ENCODE data around the gene EFNA3. TPM values are rescaled to one million over a fixed set of nuclear protein-coding genes. Genes with fewer than 3 reads are reported as not detected.

The EFNA3 gene
- total RNA-seq, 1 experiment from 2014 or later = 20.4 TPM

DNA sequence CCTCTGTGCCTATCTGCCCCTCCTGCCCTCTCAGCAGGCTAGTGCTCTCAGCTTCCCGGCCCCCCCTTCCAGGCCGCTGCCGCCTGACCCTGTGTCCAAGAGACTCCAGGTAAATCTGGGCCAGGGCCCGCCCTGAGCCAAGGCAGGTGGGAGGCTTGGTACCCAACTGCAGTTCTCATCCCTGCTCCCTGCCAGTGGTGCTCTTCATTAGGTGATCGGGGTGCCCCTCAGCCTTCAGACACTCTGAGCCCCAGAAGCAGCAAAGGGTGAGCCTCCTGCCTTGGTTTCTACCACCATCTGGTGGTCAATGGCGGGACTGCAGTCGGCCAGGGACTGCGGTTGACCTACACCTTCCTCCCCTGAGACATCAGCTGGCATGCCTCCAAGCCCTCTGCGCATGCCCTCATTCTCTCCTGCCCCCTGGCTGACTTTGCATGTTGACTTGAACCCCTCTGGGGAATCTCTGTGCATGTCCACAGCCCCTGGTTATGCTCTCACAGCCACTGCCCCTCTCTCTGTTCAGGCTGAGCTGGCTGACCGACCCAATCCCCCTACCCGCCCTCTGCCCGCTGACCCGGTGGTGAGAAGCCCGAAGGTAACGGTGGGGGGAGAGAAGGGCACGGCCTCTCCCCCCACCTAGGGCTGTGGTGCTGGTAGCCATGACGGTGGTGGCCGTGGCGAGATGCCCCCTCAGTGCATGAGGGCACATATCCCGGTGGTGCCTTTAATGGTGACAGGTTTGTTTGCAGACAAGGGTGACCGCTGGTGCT lies 17.1 kb upstream of the EFNA3 start:
- Histone ChIP-seq H3K4me2 (ENCODE audit: low read length) (peak overlapping the region; percentile 95; the same call in 1 of the 2 replicates), H3K79me2 (ENCODE audit: insufficient read depth, low read length) (0 out of 2 replicates have a peak, but pooled peaks cover 5% of the 10 kb centered on the region), H3K4me3 (replicated peaks in 1 of 2; ENCODE audit: low read depth in 1 of 2, low read length in 2 of 2) (no peak overlapping the region), H3K27ac (ENCODE audit: low read depth, low read length) (peak overlapping the region; percentile 56), H3K9me2 (ENCODE audit: insufficient read depth) (no peaks in the 10 kb centered on the region), H3K27me3 (ENCODE audit: insufficient read depth, low read length) (no peaks in the 10 kb centered on the region), H3K4me1 (ENCODE audit: control insufficient read depth in 1 of 2, insufficient read depth in 2 of 2, low read length in 2 of 2) (peaks cover 21 to 35% of the 10 kb centered on the region in 2 experiments), H2AFZ (ENCODE audit: low read depth, low read length, poor library complexity, severe bottlenecking) (no peak overlapping the region), H3K9ac (ENCODE audit: low read length) (peak overlapping the region; percentile 33; the same call in 1 of the 2 replicates), H3K9me3 (ENCODE audit: control insufficient read depth in 1 of 2, insufficient read depth in 1 of 2, low read depth in 1 of 2, low read length in 2 of 2) (no peaks in the 10 kb centered on the region), H3K36me3 (ENCODE audit: control insufficient read depth in 1 of 2, insufficient read depth in 2 of 2, low read length in 2 of 2) (peaks cover 13 to 24% of the 10 kb centered on the region in 2 experiments; a peak in 3 of 4 replicates), H4K20me1 (ENCODE audit: insufficient read depth) (no peaks in the 10 kb centered on the region)
- TF ChIP-seq, protein P1, sequence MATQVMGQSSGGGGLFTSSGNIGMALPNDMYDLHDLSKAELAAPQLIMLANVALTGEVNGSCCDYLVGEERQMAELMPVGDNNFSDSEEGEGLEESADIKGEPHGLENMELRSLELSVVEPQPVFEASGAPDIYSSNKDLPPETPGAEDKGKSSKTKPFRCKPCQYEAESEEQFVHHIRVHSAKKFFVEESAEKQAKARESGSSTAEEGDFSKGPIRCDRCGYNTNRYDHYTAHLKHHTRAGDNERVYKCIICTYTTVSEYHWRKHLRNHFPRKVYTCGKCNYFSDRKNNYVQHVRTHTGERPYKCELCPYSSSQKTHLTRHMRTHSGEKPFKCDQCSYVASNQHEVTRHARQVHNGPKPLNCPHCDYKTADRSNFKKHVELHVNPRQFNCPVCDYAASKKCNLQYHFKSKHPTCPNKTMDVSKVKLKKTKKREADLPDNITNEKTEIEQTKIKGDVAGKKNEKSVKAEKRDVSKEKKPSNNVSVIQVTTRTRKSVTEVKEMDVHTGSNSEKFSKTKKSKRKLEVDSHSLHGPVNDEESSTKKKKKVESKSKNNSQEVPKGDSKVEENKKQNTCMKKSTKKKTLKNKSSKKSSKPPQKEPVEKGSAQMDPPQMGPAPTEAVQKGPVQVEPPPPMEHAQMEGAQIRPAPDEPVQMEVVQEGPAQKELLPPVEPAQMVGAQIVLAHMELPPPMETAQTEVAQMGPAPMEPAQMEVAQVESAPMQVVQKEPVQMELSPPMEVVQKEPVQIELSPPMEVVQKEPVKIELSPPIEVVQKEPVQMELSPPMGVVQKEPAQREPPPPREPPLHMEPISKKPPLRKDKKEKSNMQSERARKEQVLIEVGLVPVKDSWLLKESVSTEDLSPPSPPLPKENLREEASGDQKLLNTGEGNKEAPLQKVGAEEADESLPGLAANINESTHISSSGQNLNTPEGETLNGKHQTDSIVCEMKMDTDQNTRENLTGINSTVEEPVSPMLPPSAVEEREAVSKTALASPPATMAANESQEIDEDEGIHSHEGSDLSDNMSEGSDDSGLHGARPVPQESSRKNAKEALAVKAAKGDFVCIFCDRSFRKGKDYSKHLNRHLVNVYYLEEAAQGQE (IDR thresholded peaks at IDR 0.05; ENCODE audit: low read depth) = no peak
- TF ChIP-seq, protein P2, sequence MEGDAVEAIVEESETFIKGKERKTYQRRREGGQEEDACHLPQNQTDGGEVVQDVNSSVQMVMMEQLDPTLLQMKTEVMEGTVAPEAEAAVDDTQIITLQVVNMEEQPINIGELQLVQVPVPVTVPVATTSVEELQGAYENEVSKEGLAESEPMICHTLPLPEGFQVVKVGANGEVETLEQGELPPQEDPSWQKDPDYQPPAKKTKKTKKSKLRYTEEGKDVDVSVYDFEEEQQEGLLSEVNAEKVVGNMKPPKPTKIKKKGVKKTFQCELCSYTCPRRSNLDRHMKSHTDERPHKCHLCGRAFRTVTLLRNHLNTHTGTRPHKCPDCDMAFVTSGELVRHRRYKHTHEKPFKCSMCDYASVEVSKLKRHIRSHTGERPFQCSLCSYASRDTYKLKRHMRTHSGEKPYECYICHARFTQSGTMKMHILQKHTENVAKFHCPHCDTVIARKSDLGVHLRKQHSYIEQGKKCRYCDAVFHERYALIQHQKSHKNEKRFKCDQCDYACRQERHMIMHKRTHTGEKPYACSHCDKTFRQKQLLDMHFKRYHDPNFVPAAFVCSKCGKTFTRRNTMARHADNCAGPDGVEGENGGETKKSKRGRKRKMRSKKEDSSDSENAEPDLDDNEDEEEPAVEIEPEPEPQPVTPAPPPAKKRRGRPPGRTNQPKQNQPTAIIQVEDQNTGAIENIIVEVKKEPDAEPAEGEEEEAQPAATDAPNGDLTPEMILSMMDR (IDR thresholded peaks at IDR 0.05 in 2 of 3, conservative IDR thresholded peaks at IDR 0.05 in 1 of 3; ENCODE audit: borderline replicate concordance in 1 of 3, insufficient read depth in 1 of 3, low read depth in 2 of 3, low read length in 2 of 3) = peak; percentile 82 to 99 (median 98)
- peak; percentile 98 for TF ChIP-seq RAD21 (IDR thresholded peaks at IDR 0.05; ENCODE audit: low read depth)
- TF ChIP-seq, protein P3, sequence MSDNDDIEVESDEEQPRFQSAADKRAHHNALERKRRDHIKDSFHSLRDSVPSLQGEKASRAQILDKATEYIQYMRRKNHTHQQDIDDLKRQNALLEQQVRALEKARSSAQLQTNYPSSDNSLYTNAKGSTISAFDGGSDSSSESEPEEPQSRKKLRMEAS (IDR thresholded peaks at IDR 0.05) = no peak
- intact Hi-C loops (cut with micrococcal nuclease) = loop anchor here (1.0 to 5.0 kb wide), 5 partner anchors 23 to 504 kb away; partner anchors contain the start of genes CKS1B, SHC1 and UBE2Q1
- CTCF ChIA-PET = interaction anchor here (0.6 to 1.9 kb wide), 15 partner anchors 9 to 169 kb away, joined by 3 to 21 read pairs (median 3); partner anchors contain the start of genes ADAM15, PBXIP1 and PMVK
- ATAC-seq (peak; percentile 50), DNase-seq (ENCODE audit: low read depth, low spot score) (peak; percentile 73)
- RAD21 ChIA-PET (ENCODE audit: low non-redundant PET in 1 of 2, low total read pairs in 2 of 2, uncharacterized antibody in 2 of 2, unreplicated experiment in 2 of 2) = interaction anchor here in 1 of 2 experiments (1.0 to 1.2 kb wide), 2 partner anchors 9 to 23 kb away, joined by 8 read pairs; no protein-coding TSS in a partner anchor
- BruUV-seq (replicated peaks) = no TSS peak
- POLR2A ChIA-PET = interaction anchor here (1.0 kb wide), 2 partner anchors 17 to 88 kb away, joined by 3 to 4 read pairs; no protein-coding TSS in a partner anchor

Data from HCT116 (cell line).